Right atrium auricular region (tissue), 2 donors: ENCODE data around the gene UMODL1. TPM values are rescaled to one million over a fixed set of nuclear protein-coding genes. Genes with fewer than 3 reads are reported as not detected.

Experiments
- DNase-seq: peaks from one replicate; pipeline ENCODE4 v3.0.0-alpha.2; 2019; ENCODE audit warnings: low spot score
- H3K27ac ChIP-seq, 2 donors: fragments of 200-600 bp; sonication (generic); 1 replicate in 1 of 2; 2 replicates in 1 of 2; pipeline ENCODE4 v1.5.1; 2016 to 2019
- H3K27me3 ChIP-seq, 2 donors: fragments of 200-600 bp; sonication (generic); one replicate each; pipeline versions ENCODE4 v1.5.1 to v1.6.0; 2017 to 2019
- H3K36me3 ChIP-seq: fragments of 200-600 bp; sonication (generic); one replicate; pipeline ENCODE4 v1.5.1; 2016
- H3K4me1 ChIP-seq, 2 donors: fragments of 200-600 bp; sonication (generic); one replicate each; pipeline versions ENCODE4 v1.5.1 to v1.6.0; 2017 to 2019
- H3K4me3 ChIP-seq, 2 donors: fragments of 200-600 bp; sonication (generic); 1 replicate in 1 of 2; 2 replicates in 1 of 2; pipeline ENCODE4 v1.5.1; 2017 to 2019; ENCODE audit warnings: mild to moderate bottlenecking in 1 of 2, moderate library complexity in 1 of 2
- H3K9me3 ChIP-seq, 2 donors: fragments of 200-600 bp; sonication (generic); one replicate each; pipeline ENCODE4 v1.5.1; 2019
- CTCF ChIP-seq, 2 donors: fragments of 200-600 bp; sonication (generic); IDR thresholded peaks; one replicate each; pipeline ENCODE4 v1.5.1; 2019; ENCODE audit warnings: antibody characterized with exemption in 2 of 2
- total RNA-seq, 2 donors: library from RNA; depleted of rRNA; stranded (reverse); fragments of >200 nt; gene quantifications; one replicate each; pipeline ENCODE4 v1.1.0, GENCODE V29; 2016

Gene UMODL1
- total RNA-seq, 2 donors from 2014 or later: not detected

DNA sequence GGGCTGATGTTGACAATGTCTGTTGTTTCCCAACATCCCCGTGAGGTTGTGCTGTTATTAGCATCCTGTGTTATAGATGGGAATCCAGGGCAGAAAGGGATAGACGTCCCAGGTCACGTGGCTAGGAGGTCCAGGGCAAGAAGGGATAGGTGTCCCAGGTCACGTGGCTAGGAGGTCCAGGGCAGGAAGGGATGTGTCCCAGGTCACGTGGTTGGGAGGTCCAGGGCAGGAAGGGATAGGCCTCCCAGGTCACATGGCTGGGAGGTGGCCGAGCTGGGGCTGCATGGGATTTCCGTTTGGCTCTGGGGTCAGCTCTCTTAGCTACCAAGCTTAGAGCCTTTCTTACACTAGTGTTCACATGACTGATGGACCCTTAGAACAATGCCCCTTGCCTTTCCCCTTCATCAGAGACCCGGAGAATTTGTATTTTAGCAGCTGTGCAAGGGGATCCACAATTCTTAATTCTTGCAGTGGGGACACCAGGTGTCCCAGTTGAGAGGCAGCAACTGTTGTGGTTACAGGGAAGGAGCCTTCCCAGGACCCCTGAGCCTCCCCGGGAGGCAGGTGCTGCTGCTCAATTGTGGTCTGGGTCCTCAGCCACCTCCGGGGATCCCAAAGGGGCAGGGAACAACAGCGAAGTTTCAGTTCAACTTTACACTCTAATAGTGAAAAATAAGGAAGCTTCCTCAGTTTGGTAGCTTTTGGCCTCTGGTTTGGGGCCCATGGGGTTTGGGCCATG lies 69.2 kb downstream of the UMODL1 start:
- no peaks in the 10 kb centered on the region for H3K4me1 ChIP-seq
- no peaks in the 10 kb centered on the region for H3K36me3 ChIP-seq
- H3K27me3 ChIP-seq: no peaks in the 10 kb centered on the region
- no peak overlapping the region for H3K27ac ChIP-seq
- no peak overlapping the region for H3K4me3 ChIP-seq
- DNase-seq: no peak
- H3K9me3 ChIP-seq: no peaks in the 10 kb centered on the region
- TF ChIP-seq CTCF (IDR thresholded peaks at IDR 0.05): no peak

GRCh38 chr21:42141643-42142042 lies 70.5 kb downstream of the UMODL1 start:
- Histone ChIP-seq H3K27ac (no peak overlapping the region), H3K27me3 (no peaks in the 10 kb centered on the region), H3K36me3 (no peaks in the 10 kb centered on the region), H3K4me3 (no peak overlapping the region), H3K9me3 (no peaks in the 10 kb centered on the region), H3K4me1 (peaks cover 0 to 4% of the 10 kb centered on the region in 2 donors)
- no peak for DNase-seq
- no peak for TF ChIP-seq CTCF (IDR thresholded peaks at IDR 0.05)

DNA sequence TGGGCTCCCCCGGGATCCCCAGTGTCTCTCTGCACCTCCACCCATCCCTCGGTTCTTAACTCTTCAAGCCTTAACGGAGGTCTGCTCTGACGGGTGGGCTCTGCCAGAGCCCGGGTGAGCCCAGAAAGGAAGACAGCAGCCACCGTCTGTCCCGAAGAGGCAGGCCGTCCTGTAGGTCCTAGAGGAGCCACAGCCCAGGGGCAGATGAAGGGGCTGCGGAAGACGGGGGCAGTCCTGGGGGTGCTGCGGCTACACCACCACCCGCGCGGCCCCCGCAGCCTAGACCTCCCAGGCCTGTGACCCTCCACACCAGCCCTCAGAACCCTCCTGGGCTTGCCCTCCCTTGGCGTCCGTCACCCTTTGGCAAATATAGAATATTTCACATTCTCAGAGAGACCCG lies 71.0 kb downstream of the UMODL1 start:
- H3K27me3 ChIP-seq: no peaks in the 10 kb centered on the region
- peaks cover 0 to 4% of the 10 kb centered on the region in 2 donors for H3K4me1 ChIP-seq
- DNase-seq: no peak
- no peak for TF ChIP-seq CTCF (IDR thresholded peaks at IDR 0.05)
- no peaks in the 10 kb centered on the region for H3K9me3 ChIP-seq
- H3K27ac ChIP-seq: no peak overlapping the region
- no peaks in the 10 kb centered on the region for H3K36me3 ChIP-seq
- H3K4me3 ChIP-seq: no peak overlapping the region

- Histone ChIP-seq H3K4me3 (no peak overlapping the region), H3K27ac (no peak overlapping the region), H3K9me3 (no peaks in the 10 kb centered on the region), H3K4me1 (peaks cover 0 to 4% of the 10 kb centered on the region in 2 donors), H3K27me3 (no peaks in the 10 kb centered on the region), H3K36me3 (no peaks in the 10 kb centered on the region)
- no peak for TF ChIP-seq CTCF (IDR thresholded peaks at IDR 0.05)
- no peak for DNase-seq
Observed at GRCh38 chr21:42142627-42143026, 71.5 kb downstream of the UMODL1 start.

GRCh38 chr21:42143111-42143510 lies 72.0 kb downstream of the UMODL1 start:
- Histone ChIP-seq H3K9me3 (no peaks in the 10 kb centered on the region), H3K27ac (no peak overlapping the region), H3K36me3 (no peaks in the 10 kb centered on the region), H3K4me3 (no peak overlapping the region), H3K27me3 (no peaks in the 10 kb centered on the region), H3K4me1 (peaks cover 0 to 4% of the 10 kb centered on the region in 2 donors)
- DNase-seq: no peak
- TF ChIP-seq CTCF (IDR thresholded peaks at IDR 0.05): no peak

DNA sequence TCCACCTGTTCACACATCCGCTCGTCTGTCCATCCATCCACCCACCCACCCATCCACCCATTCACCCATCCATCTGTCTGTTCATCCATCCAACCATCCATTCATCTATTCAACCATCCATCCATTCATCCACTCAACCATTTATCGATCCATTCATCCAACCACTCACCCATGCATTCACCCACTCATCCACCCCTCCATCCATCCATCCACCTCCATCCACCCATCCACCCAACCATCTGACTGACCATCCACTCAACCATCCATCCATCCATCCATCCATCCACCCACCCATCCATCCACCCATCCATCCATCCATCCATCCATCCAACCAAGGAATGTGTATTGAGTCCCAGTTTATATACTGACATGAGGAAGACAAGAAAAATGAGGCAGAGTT lies 73.1 kb downstream of the UMODL1 start:
- H3K36me3 ChIP-seq: no peaks in the 10 kb centered on the region
- no peak overlapping the region for H3K4me3 ChIP-seq
- H3K9me3 ChIP-seq: no peaks in the 10 kb centered on the region
- H3K4me1 ChIP-seq: peaks cover 0 to 4% of the 10 kb centered on the region in 2 donors
- no peak overlapping the region for H3K27ac ChIP-seq
- no peak for TF ChIP-seq CTCF (IDR thresholded peaks at IDR 0.05)
- DNase-seq: no peak
- H3K27me3 ChIP-seq: no peaks in the 10 kb centered on the region
